Glutamatergic neuron (in vitro differentiated cells): ENCODE data around the gene CNTN6. TPM values are rescaled to one million over a fixed set of nuclear protein-coding genes. Genes with fewer than 3 reads are reported as not detected.

ENCODE experiments used
- DNase-seq: peaks from one replicate; pipeline ENCODE4 v3.0.0; 2022
- H3K27ac Mint-ChIP-seq: one replicate; pipeline ENCODE4 v1.8.0; 2020; ENCODE audit warnings: mild to moderate bottlenecking, mixed read lengths, inconsistent platforms; ENCODE audit not compliant: unreplicated experiment
- H3K27me3 Mint-ChIP-seq: one replicate; pipeline ENCODE4 v1.8.0; 2020; ENCODE audit warnings: mild to moderate bottlenecking, moderate library complexity, mixed read lengths, inconsistent platforms; ENCODE audit not compliant: unreplicated experiment
- H3K36me3 Mint-ChIP-seq: one replicate; pipeline ENCODE4 v1.8.0; 2020; ENCODE audit warnings: mild to moderate bottlenecking, mixed read lengths, inconsistent platforms; ENCODE audit not compliant: unreplicated experiment
- H3K4me1 Mint-ChIP-seq: one replicate; pipeline ENCODE4 v1.8.0; 2020; ENCODE audit warnings: mild to moderate bottlenecking, low read depth, mixed read lengths, inconsistent platforms; ENCODE audit not compliant: unreplicated experiment
- H3K4me3 Mint-ChIP-seq: one replicate; pipeline ENCODE4 v1.8.0; 2020; ENCODE audit warnings: mild to moderate bottlenecking, mixed read lengths, inconsistent platforms; ENCODE audit not compliant: unreplicated experiment
- H3K9me3 Mint-ChIP-seq: one replicate; pipeline ENCODE4 v1.8.0; 2020; ENCODE audit warnings: mild to moderate bottlenecking, moderate library complexity, mixed read lengths, inconsistent platforms; ENCODE audit not compliant: unreplicated experiment
- CTCF ChIP-seq: fragments of 200-600 bp; sonication (generic); IDR thresholded peaks from one replicate; pipeline ENCODE4 v1.5.0; 2021; ENCODE audit not compliant: partially characterized antibody, unreplicated experiment
- total RNA-seq: library from RNA; stranded (reverse); fragmentation: NEBNext Ultra II Directional; extraction: Animal tissue kit (Norgen Biotek cat#: 25700); gene quantifications from one replicate; pipeline ENCODE4 v1.2.1, GENCODE V29; 2021; ENCODE audit not compliant: unreplicated experiment

Gene CNTN6
- total RNA-seq, 1 donor from 2014 or later: 23.2 TPM

DNA sequence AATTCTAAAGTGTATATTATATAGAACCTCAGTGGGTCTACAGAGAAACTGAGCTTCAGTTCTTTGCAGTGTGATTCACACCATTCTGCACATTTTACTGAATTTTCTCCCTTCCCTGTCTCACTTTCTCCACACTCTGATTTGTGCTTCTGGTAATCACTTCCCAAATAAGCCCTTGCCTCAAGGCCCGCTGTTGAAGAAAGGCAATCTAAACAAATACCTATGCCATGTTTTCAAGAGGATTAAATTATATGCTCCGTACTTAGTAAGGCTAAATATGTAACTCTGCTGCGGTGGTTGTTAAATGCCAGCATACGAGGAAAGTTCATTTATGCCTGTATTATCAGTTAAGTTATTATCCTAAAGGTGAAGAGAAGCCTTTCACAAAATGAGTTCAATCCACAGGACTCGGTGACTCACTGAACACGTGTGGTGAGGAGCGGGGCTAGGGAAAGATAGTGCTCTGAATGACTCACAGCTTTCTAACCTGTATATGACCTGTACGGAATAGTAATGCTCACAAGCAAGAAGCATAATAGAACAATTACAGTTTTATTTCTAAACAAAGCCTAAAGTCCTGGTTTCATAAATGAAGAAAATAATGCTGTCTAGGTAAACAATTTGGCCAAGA, 25.1 kb downstream of the CNTN6 start:
- no peak for DNase-seq
- no peaks in the 10 kb centered on the region for H3K27me3 Mint-ChIP-seq
- H3K9me3 Mint-ChIP-seq: no peaks in the 10 kb centered on the region
- H3K4me1 Mint-ChIP-seq: no peaks in the 10 kb centered on the region
- no peak for TF ChIP-seq CTCF
- no peak overlapping the region for H3K27ac Mint-ChIP-seq
- no peak overlapping the region for H3K4me3 Mint-ChIP-seq
- no peaks in the 10 kb centered on the region for H3K36me3 Mint-ChIP-seq

DNA sequence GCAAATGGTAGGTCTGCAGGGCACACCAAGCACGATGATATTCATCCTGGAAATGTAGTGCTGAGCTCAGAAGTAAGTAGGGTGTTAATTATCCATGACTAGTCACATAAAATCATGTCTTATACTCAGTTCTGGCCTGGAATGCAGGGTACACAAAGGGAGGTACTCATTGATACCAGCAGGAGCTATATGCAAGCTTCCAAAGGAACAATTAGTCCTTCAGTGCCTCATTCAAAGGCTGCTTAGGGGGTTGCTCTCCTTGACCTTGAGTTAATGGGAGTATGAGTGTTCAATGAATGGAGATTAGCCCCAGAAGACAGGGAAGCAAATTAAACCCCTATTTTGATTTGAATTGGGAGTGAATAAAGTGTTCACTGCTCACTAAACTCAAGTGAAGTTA, 38.3 kb downstream of the CNTN6 start:
- H3K36me3 Mint-ChIP-seq: no peaks in the 10 kb centered on the region
- no peaks in the 10 kb centered on the region for H3K9me3 Mint-ChIP-seq
- DNase-seq: no peak

DNA sequence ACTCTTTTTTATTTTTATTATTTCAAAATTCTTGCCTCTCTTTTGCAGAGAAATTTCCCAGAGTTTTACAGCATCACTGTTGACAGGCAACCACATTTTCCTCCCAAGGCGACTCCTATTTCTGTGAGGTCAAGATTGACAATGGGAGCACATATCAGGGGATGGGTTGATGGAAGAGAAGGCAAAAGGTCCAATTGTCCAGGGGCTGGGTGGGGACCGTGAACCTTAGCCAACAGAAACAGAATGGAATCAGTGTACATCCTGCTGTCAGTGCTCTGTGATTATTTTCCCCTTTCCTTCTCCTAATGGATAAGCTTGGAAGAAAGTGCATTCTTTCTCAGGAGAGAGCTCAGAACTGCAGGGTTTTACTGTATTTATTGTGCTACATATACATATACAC, 42.4 kb downstream of the CNTN6 start:
- Mint-ChIP-seq H3K27ac (no peak overlapping the region), H3K4me3 (no peak overlapping the region), H3K36me3 (no peaks in the 10 kb centered on the region), H3K27me3 (no peaks in the 10 kb centered on the region), H3K9me3 (no peaks in the 10 kb centered on the region), H3K4me1 (peaks cover 3% of the 10 kb centered on the region)
- no peak for DNase-seq
- no peak for TF ChIP-seq CTCF

More for the DNA sequence above, 38.3 kb downstream of the CNTN6 start:
- no peak for TF ChIP-seq CTCF
- no peak overlapping the region for H3K27ac Mint-ChIP-seq
- no peaks in the 10 kb centered on the region for H3K27me3 Mint-ChIP-seq
- H3K4me3 Mint-ChIP-seq: no peak overlapping the region
- peaks cover 8% of the 10 kb centered on the region for H3K4me1 Mint-ChIP-seq

- no peak for DNase-seq
- Mint-ChIP-seq H3K36me3 (no peaks in the 10 kb centered on the region), H3K4me3 (no peak overlapping the region), H3K9me3 (no peaks in the 10 kb centered on the region), H3K27ac (no peak overlapping the region), H3K27me3 (no peaks in the 10 kb centered on the region), H3K4me1 (peaks cover 3% of the 10 kb centered on the region)
- TF ChIP-seq CTCF: no peak
Observed at GRCh38 chr3:1138036-1138435, 45.2 kb downstream of the CNTN6 start.

GRCh38 chr3:1139071-1139470, 46.2 kb downstream of the CNTN6 start:
- Mint-ChIP-seq H3K36me3 (no peaks in the 10 kb centered on the region), H3K9me3 (no peaks in the 10 kb centered on the region), H3K27ac (no peak overlapping the region), H3K4me1 (peaks cover 3% of the 10 kb centered on the region), H3K27me3 (no peaks in the 10 kb centered on the region), H3K4me3 (no peak overlapping the region)
- DNase-seq: no peak
- no peak for TF ChIP-seq CTCF
